Gastroesophageal sphincter (tissue), 3 donors: ENCODE measurements around the gene SLC44A3.

Source experiments
- POLR2A ChIP-seq, 2 donors: fragments of 450-650 bp; IDR thresholded peaks; one replicate each; pipeline ENCODE4 v1.6.1; 2017; ENCODE audit warnings: antibody characterized with exemption in 2 of 2, mild to moderate bottlenecking in 2 of 2, moderate library complexity in 1 of 2
- POLR2AphosphoS5 ChIP-seq: sonication (generic); formaldehyde crosslinking; IDR thresholded peaks from one replicate; pipeline ENCODE4 v1.6.1; 2017; ENCODE audit warnings: antibody characterized with exemption
- TF ChIP-seq, protein P1 (sequence below), 4 experiments: fragments of 200-600 bp in 2 of 4; fragments of 450-650 bp in 2 of 4; sonication (generic) in 1 of 4; IDR thresholded peaks; one replicate each; pipeline ENCODE4 v1.5.1; 2017 to 2019; ENCODE audit warnings: antibody characterized with exemption in 4 of 4, mild to moderate bottlenecking in 2 of 4, moderate library complexity in 2 of 4

DNA sequence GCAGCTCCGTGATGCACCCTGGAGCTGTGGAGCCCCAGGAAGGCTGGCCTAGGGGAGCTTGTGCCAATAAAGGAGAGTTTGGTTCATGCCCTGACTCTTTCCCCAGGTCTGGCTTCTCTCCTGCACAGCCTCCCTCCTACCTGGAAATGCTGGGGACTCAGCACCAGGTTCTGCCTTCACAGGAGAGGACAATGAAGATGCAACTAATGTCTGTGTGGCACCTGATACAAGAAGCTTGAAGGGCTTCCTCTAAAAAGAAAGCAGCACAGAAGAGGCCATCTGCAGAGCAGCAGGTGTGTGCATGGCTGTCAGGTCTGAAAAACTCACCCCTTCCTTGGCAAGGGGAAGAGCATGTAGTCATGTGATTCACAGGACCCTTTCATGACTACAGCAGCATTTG is 43.7 kb upstream of the SLC44A3 start:
- TF ChIP-seq, protein P1, sequence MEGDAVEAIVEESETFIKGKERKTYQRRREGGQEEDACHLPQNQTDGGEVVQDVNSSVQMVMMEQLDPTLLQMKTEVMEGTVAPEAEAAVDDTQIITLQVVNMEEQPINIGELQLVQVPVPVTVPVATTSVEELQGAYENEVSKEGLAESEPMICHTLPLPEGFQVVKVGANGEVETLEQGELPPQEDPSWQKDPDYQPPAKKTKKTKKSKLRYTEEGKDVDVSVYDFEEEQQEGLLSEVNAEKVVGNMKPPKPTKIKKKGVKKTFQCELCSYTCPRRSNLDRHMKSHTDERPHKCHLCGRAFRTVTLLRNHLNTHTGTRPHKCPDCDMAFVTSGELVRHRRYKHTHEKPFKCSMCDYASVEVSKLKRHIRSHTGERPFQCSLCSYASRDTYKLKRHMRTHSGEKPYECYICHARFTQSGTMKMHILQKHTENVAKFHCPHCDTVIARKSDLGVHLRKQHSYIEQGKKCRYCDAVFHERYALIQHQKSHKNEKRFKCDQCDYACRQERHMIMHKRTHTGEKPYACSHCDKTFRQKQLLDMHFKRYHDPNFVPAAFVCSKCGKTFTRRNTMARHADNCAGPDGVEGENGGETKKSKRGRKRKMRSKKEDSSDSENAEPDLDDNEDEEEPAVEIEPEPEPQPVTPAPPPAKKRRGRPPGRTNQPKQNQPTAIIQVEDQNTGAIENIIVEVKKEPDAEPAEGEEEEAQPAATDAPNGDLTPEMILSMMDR (IDR thresholded peaks at IDR 0.05) = no peak
- TF ChIP-seq POLR2A (IDR thresholded peaks at IDR 0.05) (no peak), POLR2AphosphoS5 (no peak)
